ENCODE data around the gene D2HGDH.
A peak's percentile ranks its signal among the peaks of the same experiment; 100 is the strongest.
"Not testable (repeated sequence)": the region's sequence is repeated elsewhere in the genome, so short reads cannot be mapped to it uniquely, and the experiment has no call there.

Gene D2HGDH

DNA sequence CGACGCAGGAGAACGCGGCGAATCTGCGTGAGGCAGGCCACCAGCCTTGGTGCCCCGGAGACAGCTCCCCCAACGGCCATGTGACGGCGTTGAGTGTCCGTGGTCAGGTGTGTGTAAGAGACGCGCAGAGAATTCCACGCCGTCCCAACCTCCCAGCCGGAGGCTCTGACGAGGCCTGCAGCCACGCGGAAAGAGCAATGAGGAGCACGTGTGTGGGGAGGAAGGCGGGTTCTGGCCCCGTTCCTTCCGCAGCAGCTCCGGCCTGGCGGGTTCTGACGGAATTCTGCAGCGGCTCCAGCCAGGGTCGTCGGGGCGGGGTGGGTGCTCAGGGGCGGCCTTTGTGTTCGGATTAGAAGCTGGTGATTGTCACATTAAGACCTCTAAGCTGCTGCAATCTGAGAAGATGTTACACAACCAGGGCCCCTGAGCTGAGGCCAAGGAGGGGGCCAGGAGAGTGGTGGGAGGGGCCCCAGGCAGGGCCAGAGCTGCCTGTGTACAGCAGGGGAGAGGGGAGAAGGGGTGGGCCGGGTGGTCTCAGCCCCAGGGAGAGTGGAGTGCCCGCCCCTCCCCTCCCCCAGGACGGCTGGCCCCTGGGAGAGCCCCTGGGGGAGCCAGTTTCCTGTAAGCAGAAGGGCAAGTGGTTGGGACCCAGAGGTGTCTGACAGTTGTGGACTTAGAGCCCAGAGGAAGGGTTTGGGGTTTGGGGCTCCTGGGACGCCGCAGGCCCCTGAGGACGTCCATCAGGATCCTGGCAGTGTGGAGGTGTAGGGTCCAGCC is 37.0 kb downstream of the D2HGDH start:
- no peak for DNase-seq

DNA sequence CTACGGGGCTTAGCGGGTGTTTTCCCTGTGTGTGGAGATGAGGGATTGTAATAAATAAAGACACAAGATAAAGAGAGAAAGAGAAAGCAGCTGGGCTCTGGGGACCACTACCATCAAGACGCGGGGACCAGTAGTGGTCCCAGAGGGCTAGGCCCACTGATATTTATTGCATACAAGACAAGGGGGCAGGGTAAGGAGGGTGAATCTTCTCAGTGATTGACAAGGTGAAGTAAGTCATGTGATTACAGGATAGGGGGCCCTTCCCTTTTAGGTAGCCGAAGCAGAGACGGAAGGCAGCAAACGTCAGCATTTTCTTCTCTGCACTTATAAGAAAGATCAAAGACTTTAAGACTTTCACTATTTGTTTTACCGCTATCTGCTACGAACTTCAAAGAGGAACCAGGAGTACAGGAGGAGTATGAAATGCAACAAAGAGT is 37.7 kb downstream of the D2HGDH start:
- no peak for DNase-seq

DNA sequence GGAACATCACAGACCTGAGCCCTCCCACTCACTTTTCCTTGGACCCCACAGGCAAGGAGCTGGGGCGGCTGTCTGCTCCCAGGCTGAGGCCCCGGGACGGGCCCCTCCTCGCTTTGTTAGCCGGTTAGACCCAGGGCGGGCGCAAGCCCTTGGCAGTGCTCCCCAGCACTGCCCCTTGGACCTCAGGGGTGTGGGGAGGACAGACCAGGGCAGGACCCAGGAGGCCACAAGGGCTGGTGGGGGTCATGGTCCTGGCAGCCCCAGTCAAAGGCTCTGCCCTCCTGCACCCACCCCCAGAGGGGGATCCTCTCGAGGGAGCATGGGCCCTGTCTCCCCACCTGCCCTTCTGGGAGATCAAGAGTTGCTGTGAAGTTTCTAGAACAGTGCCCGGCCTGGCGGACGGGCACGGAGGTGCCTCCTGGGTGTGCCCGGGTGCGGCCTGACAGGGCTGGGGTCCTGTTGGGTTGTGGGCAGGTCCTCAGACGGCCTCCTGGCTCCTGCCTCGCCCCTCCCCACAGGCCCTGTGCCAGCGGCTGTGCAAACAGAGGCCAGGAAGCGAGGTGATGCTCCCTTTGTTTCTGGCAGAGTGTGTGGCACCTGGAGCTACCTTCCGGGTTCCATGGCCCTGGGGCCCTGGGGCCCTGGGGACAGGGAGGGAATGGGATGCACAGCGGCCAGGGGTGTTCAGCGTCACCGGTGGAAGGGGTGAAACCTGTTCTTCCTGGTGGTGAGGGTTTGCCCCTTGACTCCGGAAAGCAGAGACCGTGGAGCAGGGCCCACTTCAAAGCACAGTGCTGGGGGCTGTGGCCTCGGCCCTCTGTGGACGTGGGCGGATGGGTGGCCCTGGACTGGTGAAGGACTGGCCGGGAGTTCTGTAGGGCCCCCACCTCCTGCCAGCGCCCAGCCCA is 39.3 kb downstream of the D2HGDH start:
- peak; percentile 68 for DNase-seq

DNA sequence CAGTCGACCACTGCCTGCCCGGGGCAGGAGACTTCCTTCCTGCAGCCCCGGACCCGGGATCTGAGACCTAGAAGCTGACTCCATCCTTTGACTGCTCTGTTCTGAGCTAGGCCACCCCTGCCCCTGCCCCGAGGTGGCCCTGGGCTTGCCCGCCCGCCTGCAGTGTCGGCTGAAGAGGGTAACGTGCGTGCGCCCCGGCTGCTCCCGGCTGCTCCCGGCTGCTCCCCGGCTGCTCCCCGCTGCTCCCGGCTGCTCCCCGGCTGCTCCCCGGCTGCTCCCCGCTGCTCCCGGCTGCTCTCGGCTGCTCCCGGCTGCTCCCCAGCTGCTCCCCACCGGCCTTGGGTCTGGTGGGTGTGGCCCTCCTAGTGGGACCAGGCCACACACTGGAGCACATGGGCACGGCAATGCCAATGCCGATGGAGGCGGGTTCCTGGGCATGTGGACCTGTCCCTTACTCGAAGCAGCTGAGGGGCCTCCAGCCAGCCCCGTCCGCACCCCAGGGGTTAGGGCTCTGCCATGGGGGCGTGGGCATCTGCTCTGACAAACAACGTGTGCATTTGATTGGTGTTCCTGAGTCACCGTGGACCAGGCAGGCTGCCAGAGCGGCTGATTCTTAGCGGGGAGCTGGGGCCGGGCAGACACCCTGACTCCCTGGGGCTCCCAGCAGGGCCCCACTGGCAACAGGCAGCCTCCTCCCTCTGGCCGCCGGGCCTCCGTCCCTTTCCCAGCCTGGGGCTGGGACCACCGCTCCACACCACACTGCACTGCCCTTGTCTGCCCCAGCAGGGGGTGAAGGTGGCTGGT is 40.2 kb downstream of the D2HGDH start:
- DNase-seq: peak; percentile 21

DNA sequence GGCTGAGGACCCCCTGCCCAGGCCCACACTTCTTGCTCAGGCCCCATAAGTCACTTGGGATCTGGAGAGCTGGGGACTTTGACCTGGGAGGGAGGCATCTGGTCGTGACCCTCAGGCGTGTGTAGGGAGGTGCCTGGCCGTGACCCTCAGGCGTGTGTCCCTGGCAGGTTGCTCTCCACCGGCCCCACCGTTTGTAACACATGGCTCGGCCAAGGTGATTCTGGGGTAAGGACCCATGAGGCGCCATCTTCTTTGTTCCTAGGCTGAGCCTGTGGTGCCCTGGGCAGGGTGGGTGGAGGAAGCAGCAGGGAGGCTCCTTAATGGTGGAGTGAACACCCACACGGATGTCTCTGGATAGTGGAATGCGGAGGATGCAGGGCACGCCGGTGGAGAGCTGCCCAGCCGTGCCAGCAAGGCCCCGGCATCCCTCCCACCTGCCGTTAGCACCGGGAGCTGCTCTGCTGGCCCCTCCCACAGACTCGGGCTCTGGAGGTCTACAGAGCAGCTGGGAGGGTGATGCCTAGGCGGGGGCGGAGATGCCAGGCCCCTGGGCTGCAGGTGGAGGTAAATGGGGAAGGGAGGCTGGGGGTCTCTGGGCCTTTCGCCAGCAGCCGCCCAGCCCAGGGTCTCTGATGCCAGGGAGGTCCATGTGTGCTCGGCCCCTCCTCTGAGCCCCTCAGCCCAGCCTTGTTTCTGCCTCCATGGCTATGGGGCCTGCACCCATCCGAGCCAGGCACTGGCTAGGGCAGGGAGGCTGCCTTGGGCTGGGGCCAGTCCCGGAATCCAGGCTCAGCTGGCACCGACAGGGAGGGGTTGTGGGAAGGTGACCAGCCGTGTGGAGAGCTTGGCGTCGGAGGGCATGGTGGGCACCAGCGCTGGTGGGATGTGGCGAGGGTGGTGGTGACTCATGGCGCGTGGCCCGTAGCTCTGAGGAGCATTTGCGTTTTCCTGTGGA is 41.1 kb downstream of the D2HGDH start:
- DNase-seq: no peak

DNA sequence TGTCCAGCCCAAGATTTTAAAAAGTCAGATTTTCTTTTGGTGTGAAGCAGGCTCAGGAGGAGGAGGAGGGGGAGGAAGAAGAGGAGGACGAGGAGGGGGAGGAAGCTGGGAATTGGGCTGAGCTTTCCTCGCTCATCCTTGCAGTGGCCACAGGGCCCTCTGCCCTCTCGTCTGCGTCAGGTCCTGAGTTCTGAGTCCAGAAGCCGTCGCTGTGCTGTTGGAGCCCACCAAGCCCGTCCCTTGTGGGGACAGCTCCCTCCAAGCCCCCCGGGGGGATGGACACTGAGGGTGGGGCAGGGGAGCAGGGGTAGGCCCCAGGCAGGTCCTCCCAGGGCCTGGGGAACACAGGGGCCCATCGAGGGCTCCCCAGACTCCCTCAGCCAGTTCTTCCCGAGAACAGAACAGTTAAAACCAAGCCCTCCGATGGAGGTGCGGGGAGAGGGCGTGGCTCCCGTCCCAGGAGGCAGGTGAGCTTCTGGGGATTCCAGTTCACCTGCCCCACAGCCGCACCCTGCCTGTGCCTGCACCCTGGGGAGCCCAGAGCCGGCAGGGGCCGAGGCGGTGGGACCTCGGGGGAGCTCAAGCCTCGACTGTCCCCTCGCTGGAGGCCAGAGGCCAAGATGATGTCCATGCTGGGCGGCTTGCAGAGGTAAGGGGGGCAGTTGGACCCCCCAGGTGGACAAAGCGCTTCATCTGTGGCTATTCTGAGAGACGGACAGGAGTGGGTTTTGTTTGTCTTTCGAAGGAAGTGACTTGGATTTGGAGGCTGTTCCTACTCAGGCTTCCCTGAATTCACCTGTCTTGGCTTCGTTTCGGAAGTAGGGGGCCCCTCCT is 42.1 kb downstream of the D2HGDH start, which contains the start of gene GAL3ST2:
TSS of gene GAL3ST2 (plus strand) at position 487 of the 834 bp plus-strand sequence. CDS start at position 621, 134 bp downstream.
- no peak for DNase-seq

DNA sequence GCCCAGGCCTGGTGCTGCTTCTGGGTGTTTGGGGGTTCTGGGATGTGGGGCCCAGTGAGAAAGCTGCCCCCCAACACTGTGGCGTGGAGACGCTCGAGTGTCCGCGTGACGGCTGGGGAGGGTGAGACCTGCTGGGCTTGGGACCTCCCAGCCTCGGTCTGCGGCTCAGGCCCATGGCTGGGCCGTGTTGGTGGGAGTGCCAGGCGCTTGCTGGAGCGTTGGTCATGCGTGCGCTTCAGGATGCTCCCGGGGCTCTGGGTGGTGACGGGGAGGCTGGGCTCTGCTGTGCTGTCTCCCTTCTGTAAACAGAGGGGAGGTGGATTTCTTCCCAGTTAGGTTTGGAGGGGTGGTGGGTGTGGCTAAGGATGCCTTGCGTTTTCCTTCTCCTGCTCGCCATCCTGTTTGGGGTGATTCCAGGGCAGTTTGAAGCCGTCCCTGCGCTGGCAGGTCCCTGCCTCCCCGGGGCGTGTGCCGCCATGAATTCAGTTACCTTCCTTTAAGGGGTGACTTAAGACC is 42.8 kb downstream of the D2HGDH start:
- no peak for DNase-seq

DNA sequence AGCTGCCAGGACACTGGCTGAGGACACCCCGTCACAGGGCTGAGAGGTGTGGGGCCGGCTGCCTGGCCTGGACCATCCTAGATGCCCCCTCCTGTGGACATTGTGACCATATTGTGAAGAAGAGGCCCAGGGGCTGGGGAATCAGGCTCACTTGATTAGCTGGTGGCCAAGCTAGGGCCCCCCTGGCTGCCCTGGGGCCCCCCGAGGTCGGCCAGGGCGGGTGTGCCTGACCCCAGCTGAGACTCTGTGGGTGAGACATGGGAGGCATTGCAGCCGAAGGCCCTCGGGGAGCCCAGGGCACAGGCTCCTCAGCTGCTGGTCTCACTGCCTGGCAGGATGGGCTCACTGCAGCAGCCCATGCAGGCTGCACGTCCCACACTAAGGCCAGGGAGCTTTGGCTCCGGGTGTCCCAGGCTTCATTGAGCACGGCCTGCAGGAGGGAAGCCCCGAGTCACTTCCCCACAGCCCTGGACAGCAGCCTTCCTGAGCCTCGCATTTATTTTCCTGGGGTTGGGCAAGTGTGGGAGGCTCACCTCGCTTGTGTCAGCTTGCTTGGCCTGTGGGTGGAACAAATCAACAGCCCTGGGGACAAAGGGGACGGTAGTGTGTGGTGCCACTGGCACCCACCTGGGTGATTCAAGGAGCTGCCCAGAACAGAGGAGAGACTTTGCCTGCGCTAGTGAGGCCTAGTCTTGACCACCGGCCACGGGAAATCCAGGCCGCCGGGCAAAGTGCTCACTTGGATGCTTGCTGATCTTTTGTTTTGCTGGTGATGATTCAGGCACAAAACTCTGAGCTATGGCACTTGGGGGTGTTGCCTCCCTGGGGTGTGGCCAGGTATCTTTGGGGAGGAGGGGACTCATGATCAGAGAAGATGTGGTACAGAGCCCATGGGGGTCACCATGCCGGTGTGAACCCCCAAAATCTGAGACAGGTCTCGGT is 43.5 kb downstream of the D2HGDH start:
- DNase-seq: no peak

DNA sequence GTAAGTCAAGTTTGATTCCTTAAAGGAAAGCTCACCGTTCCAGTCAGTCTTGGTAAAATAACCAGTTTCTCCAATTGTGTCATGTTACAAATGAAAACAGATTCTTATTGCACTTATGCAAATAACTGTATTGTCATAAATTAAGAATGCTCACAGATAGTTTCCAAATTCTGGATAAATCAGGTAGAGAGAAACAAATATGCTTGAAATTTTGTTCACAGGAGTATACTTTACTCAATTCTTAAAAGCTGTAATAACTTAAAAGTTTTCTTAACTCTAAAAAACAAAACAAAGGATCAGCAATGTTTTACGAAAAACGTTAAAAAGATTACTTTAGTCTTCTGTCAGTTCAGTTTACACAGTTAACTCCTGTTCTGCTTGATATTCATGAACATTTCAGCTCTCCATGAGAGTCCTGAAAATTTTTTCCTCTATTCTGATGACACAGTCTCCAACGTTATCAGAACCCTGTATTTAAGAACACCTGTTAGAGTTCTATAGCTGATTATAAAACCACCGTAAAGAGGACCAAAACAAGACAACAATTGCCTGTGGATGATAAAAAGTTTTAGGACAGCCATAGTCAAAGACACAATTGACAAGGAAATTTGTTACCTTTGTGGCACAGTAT is 46.6 kb downstream of the D2HGDH start:
- no peak for DNase-seq

DNA sequence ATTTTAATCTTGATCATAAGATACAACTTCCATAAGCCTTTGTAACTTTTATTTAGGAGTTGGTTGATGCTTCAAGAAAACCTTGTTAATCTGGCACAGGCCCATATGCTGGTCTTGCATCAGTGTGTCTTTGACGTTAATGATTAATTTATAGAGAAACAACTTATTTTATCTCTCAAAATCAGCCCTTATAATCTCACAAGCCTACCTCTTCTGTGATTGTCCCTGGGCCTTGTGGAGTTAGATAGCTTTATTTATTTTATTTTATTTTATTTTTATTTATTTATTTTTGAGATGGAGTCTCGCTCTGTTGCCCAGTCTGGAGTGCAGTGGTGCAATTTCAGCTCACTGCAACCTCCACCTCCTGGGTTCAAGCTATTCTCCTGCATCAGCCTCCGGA is 47.6 kb downstream of the D2HGDH start:
- DNase-seq: not testable (repeated sequence)

DNA sequence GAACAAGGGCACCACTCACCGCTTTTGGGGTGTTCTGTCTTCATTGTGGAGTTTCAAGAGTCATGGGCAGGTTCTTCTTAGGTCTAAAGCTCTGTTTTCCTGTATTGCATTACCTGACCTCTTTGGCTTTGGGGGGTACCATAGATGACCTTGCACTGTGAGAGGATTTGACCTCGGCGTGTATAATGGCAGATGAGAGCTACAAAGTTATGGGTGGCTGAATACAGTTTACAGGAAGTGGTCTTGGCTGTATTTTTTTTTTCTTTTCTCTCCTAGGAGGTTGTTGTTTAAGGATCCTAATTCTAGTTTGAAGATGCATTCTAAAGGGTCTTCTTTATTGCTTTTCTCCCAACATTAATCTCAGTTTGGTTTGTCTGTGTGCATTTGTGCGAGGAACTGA is 53.7 kb downstream of the D2HGDH start:
- no peak for DNase-seq

DNA sequence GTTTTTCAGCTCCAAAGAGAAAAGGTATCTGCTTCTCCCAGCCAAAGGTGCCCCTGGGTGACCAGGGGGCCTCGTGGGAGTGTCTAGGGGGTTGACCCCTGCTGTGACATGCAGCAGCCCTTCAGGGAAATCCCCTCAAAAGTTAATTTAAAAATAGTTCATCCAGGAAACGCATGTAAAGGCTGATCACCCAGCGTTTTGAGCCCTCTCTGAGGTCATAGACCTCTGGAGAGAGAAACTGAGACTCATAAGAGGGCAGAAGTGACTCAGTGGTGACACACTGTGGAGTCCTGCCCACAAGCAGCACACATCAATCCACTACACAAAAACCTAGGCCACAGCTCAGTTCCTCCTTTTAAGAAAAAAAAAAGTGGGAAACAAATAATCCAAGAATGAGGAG is 54.1 kb downstream of the D2HGDH start:
- DNase-seq: no peak

DNA sequence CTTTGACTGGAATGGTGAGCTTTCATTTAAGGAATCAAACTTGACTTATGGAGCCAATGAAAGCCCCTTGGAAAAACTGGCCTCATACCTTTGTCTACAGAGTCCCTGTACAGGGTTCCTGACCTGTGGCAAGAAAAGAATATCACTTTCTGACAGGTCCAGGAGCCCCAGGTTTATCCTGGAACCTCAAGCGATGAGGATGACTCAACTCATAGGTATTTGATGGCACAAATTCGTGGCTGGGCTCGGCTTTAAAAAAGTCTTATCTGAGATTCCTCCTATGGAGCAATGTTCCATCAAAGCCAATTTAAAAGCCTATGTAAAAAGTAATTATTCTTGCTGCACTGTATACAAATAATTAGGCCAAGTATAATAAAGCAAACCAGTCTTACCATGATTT is 57.0 kb downstream of the D2HGDH start:
- not testable (repeated sequence) for DNase-seq

DNA sequence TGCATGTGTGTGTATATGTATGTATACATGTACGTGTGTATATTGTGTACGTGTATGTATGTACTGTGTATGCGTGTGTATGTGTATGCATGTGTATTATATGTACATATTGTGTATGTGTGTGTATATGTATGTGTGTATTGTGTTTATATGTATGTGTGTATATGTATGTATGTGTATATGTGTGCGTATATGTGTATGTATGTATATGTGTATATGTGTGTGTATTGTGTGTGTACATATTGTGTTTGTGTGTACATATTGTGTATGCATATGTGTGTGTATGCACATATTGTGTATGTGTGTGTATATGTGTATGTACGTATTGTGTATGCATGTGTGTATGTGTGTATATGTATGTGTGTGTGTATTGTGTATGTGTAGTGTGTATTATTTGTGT is 59.0 kb downstream of the D2HGDH start:
- no peak for DNase-seq

DNA sequence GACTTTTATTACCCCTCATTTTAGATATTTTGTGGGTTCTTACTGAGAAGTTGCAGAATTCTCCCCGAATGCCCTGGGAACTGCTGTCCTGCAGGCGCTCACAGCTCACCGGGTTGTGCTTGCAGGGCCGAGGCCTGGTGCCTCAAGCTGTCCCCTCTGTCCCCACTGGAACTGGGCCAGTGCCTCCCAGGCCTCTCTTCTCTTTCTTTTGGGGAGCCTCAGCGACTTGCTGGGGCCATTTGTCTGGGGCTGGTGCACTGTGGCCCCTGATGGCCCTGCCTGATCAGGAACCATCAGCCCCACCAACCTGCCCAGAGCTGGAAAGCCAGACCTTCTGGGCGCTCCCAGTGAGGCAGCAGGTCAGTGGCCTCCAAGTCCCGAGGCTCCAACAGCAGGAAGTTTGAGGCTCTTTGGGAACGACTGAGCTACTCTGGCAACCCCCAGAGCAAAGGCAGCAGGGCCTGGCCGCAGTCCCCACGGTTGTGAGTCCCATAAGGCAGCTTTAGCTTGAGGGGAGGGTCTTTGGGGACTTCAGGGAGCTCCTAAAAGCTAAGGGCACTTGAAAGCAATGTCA is 59.9 kb downstream of the D2HGDH start:
- no peak for DNase-seq

DNA sequence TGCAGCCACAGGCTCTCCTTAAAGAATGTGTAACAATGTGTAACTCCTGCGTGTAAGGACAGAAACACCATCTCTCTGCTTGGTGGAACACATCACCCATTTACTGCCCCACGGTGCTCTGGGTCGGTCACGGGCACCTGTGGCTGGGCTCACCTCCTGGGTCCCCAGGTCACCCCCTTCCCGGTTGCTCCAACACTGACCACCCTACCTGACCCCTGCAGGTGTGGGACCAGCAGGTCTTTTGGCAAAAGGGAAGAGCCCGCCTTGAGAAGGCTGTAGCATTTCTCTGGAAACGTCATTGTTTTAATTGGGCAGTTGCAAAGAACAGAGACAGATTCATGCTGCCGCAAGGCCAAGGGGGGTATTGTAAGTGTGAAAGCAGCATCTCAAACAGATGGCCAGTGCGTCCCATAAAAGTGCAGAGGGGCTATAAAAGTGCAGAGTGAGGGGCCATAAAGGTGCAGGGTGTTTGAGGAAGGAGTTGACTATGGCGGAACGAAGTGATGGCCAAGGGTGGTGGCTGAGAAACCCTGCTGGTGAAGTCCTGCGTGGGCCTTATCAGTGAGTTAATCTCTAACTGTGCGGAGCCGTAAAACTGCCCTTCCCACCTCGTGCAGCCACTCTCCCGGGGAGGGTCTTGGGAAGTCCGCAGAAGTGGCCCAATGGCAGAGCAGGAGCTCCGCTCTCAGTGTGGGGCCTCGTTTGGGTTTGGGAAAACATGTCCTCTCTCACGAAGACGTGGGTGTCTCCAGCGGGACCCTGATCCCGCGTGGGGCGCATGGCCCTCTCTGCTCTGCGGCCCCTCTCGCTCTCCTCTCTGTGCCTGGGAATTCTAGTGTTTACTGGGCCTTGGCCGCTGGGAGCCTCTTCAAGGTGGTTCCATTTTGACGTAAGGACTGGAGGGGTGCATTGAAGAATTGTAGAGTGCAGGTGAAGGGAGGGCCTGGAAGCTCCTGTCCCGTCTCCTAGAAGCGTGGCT is 60.9 kb downstream of the D2HGDH start:
- DNase-seq: no peak

DNA sequence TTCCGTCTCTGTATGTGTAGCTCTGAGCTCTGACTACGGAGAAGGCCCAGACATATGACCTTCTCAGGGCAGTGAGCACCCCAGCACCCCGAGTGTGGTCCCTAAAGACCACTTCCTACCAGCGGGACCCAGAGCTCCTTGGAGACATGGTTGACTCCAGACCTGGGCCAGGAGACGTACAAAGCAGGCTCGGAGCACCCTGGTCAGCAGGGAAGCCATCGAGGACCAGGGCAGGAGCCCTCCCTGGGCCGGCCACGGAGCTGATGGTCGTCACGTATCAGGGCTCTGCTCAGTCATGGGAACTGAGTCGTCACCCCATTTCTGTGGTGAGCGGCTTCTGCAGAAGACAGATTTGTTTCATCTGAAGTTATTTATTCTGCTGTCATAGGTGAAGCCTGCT is 61.8 kb downstream of the D2HGDH start:
- no peak for DNase-seq

Data from NCI-H774 (cell line).